Smooth muscle cell (in vitro differentiated cells): ENCODE data around the gene CLEC19A. TPM values are rescaled to one million over a fixed set of nuclear protein-coding genes. Genes with fewer than 3 reads are reported as not detected.

Source experiments
- DNase-seq: peaks from one replicate; lab custom pipeline; 2025; ENCODE audit not compliant: unreplicated experiment; lab: John Stamatoyannopoulos, UW
- H2AFZ ChIP-seq: fragments of 200-600 bp; sonication (generic); 2 replicates; pipeline ENCODE4 v1.6.0; 2016; ENCODE audit warnings: antibody characterized with exemption, low read depth, mild to moderate bottlenecking
- H3F3A ChIP-seq: fragments of 200-600 bp; sonication (generic); 2 replicates; pipeline ENCODE4 v1.6.0; 2017; ENCODE audit warnings: antibody characterized with exemption, low read depth
- H3K27ac ChIP-seq: fragments of 200-600 bp; sonication (generic); 2 replicates; pipeline ENCODE4 v1.5.1; 2016; ENCODE audit warnings: low read depth, mild to moderate bottlenecking
- H3K27me3 ChIP-seq: fragments of 200-600 bp; sonication (generic); 2 replicates; pipeline ENCODE4 v1.6.1; 2016; ENCODE audit warnings: low read depth, mild to moderate bottlenecking
- H3K36me3 ChIP-seq: fragments of 200-600 bp; sonication (generic); 2 replicates; pipeline ENCODE4 v1.5.1; 2016; ENCODE audit warnings: low read depth
- H3K4me1 ChIP-seq: fragments of 200-600 bp; sonication (generic); 2 replicates; pipeline ENCODE4 v1.5.1; 2016; ENCODE audit warnings: low read depth
- H3K4me2 ChIP-seq: fragments of 200-600 bp; sonication (generic); 2 replicates; pipeline ENCODE4 v1.6.0; 2016; ENCODE audit warnings: mild to moderate bottlenecking
- H3K4me3 ChIP-seq: fragments of 200-600 bp; sonication (generic); 2 replicates; pipeline ENCODE4 v1.5.1; 2016; ENCODE audit warnings: mild to moderate bottlenecking
- H3K79me2 ChIP-seq: fragments of 200-600 bp; sonication (generic); 2 replicates; pipeline ENCODE4 v1.6.0; 2016; ENCODE audit warnings: low read depth, mild to moderate bottlenecking
- H3K9ac ChIP-seq: fragments of 200-600 bp; sonication (generic); 2 replicates; pipeline ENCODE4 v1.6.0; 2016; ENCODE audit warnings: low read depth
- H3K9me3 ChIP-seq: fragments of 200-600 bp; sonication (generic); replicated peaks from 2 replicates; pipeline ENCODE4 v1.5.1; 2016; ENCODE audit warnings: low read depth
- H4K20me1 ChIP-seq: fragments of 200-600 bp; sonication (generic); 2 replicates; pipeline ENCODE4 v1.6.0; 2016; ENCODE audit warnings: low read depth
- WGBS: methylation state at CpG from one replicate; pipeline ENCODE4 v1.1.7; 2016; ENCODE audit warnings: low lambda C conversion rate; 5-methylcytosine and 5-hydroxymethylcytosine counted together
- polyA plus RNA-seq: library from polyadenylated mRNA; unstranded; fragments of >200 nt; fragmentation: Nextera tagmentation; extraction: Ambion mirVana; gene quantifications from 2 replicates; pipeline ENCODE4 v1.2.1, GENCODE V29; 2016
- total RNA-seq: library from RNA; depleted of rRNA; stranded (reverse); fragments of >200 nt; gene quantifications from 2 replicates; pipeline ENCODE4 v1.2.3, GENCODE V29; 2014
- TF ChIP-seq, protein P1 (sequence below): fragments of 200-600 bp; sonication (generic); IDR thresholded peaks from 2 replicates; pipeline ENCODE4 v1.5.1; 2017; ENCODE audit warnings: borderline replicate concordance, mild to moderate bottlenecking, antibody characterized with exemption; ENCODE audit not compliant: insufficient read depth, poor library complexity, severe bottlenecking

Gene CLEC19A
- total and polyA plus RNA-seq, 2 experiments from 2014 or later = not detected

DNA sequence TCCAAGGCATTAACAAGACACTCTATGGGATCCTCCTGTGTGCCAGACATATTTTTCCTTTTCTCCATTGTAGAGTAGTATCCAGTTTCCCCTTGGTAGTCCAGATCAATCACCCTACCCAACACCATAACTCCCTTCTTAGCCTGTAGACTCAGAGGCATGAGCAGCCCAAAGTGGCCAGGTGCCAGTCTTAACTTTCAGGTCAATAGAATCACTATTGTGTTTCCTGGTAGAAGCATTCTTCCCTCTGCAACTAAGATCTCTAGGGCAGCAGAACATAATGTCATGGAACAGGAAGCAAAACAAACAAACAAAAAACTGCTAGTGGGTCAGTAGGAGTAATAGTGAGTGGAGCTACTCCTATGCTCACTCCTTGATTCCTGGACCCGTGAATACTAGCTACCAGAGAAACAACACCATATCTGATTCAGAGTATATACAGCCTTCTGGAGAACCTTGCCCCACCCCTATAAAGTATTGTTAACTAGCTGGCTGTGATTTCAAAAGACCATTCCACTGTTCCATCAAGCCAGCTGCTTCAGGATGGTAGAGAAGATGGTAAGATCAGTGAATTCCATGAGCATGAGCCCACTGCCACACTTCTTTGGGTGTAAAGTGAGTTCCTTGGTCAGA, 11.2 kb upstream of the CLEC19A start:
- no peaks in the 10 kb centered on the region for H4K20me1 ChIP-seq
- 96% methylated on average over 1 of the region's 1 CpG for WGBS
- no peak overlapping the region for H2AFZ ChIP-seq
- H3K27me3 ChIP-seq = no peaks in the 10 kb centered on the region
- no peaks in the 10 kb centered on the region for H3K79me2 ChIP-seq
- no peak overlapping the region for H3K4me2 ChIP-seq
- no peaks in the 10 kb centered on the region for H3K9me3 ChIP-seq
- TF ChIP-seq, protein P1, sequence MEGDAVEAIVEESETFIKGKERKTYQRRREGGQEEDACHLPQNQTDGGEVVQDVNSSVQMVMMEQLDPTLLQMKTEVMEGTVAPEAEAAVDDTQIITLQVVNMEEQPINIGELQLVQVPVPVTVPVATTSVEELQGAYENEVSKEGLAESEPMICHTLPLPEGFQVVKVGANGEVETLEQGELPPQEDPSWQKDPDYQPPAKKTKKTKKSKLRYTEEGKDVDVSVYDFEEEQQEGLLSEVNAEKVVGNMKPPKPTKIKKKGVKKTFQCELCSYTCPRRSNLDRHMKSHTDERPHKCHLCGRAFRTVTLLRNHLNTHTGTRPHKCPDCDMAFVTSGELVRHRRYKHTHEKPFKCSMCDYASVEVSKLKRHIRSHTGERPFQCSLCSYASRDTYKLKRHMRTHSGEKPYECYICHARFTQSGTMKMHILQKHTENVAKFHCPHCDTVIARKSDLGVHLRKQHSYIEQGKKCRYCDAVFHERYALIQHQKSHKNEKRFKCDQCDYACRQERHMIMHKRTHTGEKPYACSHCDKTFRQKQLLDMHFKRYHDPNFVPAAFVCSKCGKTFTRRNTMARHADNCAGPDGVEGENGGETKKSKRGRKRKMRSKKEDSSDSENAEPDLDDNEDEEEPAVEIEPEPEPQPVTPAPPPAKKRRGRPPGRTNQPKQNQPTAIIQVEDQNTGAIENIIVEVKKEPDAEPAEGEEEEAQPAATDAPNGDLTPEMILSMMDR = no peak
- H3K4me3 ChIP-seq = no peak overlapping the region
- no peak overlapping the region for H3K27ac ChIP-seq
- H3K4me1 ChIP-seq = no peaks in the 10 kb centered on the region
- no peaks in the 10 kb centered on the region for H3K36me3 ChIP-seq
- H3K9ac ChIP-seq = no peak overlapping the region
- no peak for DNase-seq
- H3F3A ChIP-seq = no peaks in the 10 kb centered on the region

DNA sequence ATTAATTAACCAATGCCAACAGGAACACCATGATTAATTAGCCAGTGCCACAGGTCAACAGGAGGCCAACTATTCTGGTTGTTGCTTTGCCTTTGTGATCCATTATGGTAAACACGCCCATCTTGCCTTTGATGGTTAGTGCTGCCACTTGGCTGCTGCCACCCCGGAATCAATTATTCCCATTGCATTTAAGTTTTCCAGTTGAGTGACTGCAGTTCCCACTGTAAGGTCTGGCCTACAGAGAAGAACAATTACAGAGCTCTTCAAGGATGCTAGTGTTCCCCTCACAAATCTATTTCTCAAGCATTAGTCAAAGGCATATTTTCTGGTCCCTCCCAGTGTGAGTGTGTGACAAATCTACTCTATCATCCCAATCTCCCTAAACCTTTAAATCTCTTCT, 7.1 kb upstream of the CLEC19A start:
- no peaks in the 10 kb centered on the region for H3K36me3 ChIP-seq
- no peak for DNase-seq
- no peaks in the 10 kb centered on the region for H3K27me3 ChIP-seq
- no peak overlapping the region for H3K9ac ChIP-seq
- no peaks in the 10 kb centered on the region for H3K79me2 ChIP-seq
- H3K4me3 ChIP-seq = no peak overlapping the region
- H4K20me1 ChIP-seq = no peaks in the 10 kb centered on the region
- TF ChIP-seq, protein P1 = no peak
- H3K27ac ChIP-seq = no peak overlapping the region
- H3K4me1 ChIP-seq = no peaks in the 10 kb centered on the region
- WGBS = 95% methylated on average over 2 of the region's 2 CpGs
- no peaks in the 10 kb centered on the region for H3F3A ChIP-seq
- H3K4me2 ChIP-seq = no peak overlapping the region
- no peak overlapping the region for H2AFZ ChIP-seq
- H3K9me3 ChIP-seq = no peaks in the 10 kb centered on the region

DNA sequence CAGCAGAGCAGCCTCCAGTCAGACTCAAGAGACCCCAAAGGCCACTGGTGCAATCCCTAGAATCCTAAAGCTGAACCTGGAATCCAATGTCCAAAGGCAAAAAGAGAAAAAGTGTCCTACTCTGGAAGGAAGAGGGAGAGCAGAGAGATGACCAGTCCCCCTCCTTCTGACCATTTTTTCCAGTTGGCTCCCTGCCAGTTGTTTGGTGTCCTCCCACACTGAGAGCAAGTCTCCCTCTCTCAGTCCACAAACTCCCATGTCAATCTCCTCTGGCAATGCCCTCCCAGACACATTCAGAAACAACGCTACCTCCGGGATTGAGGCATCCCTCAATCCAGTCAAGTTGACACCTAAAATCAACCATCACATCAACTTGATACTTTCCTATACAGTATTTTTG, 4.3 kb upstream of the CLEC19A start:
- Histone ChIP-seq H3K4me2 (no peak overlapping the region), H2AFZ (no peak overlapping the region), H4K20me1 (no peaks in the 10 kb centered on the region), H3K4me3 (no peak overlapping the region), H3K27ac (no peak overlapping the region), H3F3A (no peaks in the 10 kb centered on the region), H3K9me3 (no peaks in the 10 kb centered on the region), H3K9ac (no peak overlapping the region), H3K79me2 (no peaks in the 10 kb centered on the region), H3K4me1 (no peaks in the 10 kb centered on the region), H3K27me3 (no peaks in the 10 kb centered on the region), H3K36me3 (no peaks in the 10 kb centered on the region)
- WGBS = 98% methylated on average over 2 of the region's 2 CpGs
- DNase-seq = no peak
- TF ChIP-seq, protein P1 = no peak

DNA sequence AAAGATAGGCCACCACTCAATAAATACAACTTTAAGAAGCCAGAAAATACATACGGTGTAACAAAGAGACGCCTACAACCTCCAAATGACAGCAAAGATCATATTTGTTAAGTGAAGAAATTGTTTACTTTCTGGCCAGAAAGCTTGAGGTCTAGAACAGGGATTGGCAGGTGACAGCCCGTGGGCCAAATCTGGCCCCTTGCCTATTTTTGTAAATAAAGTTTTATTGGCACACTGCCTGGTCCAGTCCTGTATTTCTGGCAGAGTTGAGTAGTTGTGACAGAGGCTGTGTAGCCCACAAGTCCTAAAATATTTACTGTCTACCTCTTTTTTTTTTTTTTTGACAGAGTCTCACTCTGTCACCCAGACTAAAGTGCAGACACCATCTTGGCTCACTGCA, 3.4 kb upstream of the CLEC19A start:
- Histone ChIP-seq H3K36me3 (no peaks in the 10 kb centered on the region), H4K20me1 (no peaks in the 10 kb centered on the region), H3K79me2 (no peaks in the 10 kb centered on the region), H3F3A (no peaks in the 10 kb centered on the region), H3K27ac (no peak overlapping the region), H3K4me3 (no peak overlapping the region), H3K9me3 (no peaks in the 10 kb centered on the region), H3K4me1 (no peaks in the 10 kb centered on the region), H3K9ac (no peak overlapping the region), H3K27me3 (no peaks in the 10 kb centered on the region), H3K4me2 (no peak overlapping the region), H2AFZ (no peak overlapping the region)
- 93% methylated on average over 3 of the region's 3 CpGs for WGBS
- DNase-seq = no peak
- TF ChIP-seq, protein P1 = no peak
